Subcutaneous abdominal adipose tissue (tissue), 5 donors: ENCODE measurements around the gene MIA.
"Not testable (repeated sequence)": the region's sequence is repeated elsewhere in the genome, so short reads cannot be mapped to it uniquely, and the experiment has no call there.

Experiments used
- H3K27ac ChIP-seq: one replicate; pipeline ENCODE4 v1.7.0; 2013; ENCODE audit warnings: low read depth, mild to moderate bottlenecking, inconsistent platforms, low read length, moderate library complexity
- H3K27me3 ChIP-seq, 5 donors: one replicate each; pipeline ENCODE4 v1.7.0; 2013; ENCODE audit warnings: low read length in 5 of 5, inconsistent platforms in 1 of 5; ENCODE audit not compliant: control insufficient read depth in 5 of 5, insufficient read depth in 4 of 5
- H3K36me3 ChIP-seq, 5 donors: one replicate each; pipeline ENCODE4 v1.7.0; 2013; ENCODE audit warnings: low read length in 5 of 5; ENCODE audit not compliant: control insufficient read depth in 5 of 5, insufficient read depth in 5 of 5
- H3K4me1 ChIP-seq, 5 donors: one replicate each; pipeline ENCODE4 v1.7.0; 2013; ENCODE audit warnings: low read length in 5 of 5, mild to moderate bottlenecking in 3 of 5, moderate library complexity in 1 of 5; ENCODE audit not compliant: control insufficient read depth in 5 of 5, insufficient read depth in 5 of 5
- H3K4me3 ChIP-seq, 5 donors: one replicate each; pipeline ENCODE4 v1.7.0; 2013; ENCODE audit warnings: low read length in 5 of 5, low read depth in 1 of 5
- H3K9ac ChIP-seq, 5 donors: one replicate each; pipeline ENCODE4 v1.7.0; 2013; ENCODE audit warnings: low read length in 5 of 5, mild to moderate bottlenecking in 4 of 5, moderate library complexity in 3 of 5
- H3K9me3 ChIP-seq, 5 donors: one replicate each; pipeline ENCODE4 v1.7.0; 2013; ENCODE audit warnings: low read length in 5 of 5; ENCODE audit not compliant: control insufficient read depth in 5 of 5
- donor health status: healthy.
- donor health status: healthy.
- donor health status: healthy.
- donor health status: healthy.
- donor health status: healthy.

The MIA gene

GRCh38 chr19:40818480-40819399 is 43.4 kb downstream of the MIA start:
- peak overlapping the region in 1 of 5 donors; percentile 39 for H3K9ac ChIP-seq
- peak overlapping the region; percentile 23 to 61 (median 38) for H3K4me3 ChIP-seq
- H3K27ac ChIP-seq = not testable (repeated sequence)

GRCh38 chr19:40819479-40820234 is 44.3 kb downstream of the MIA start:
- not testable (repeated sequence) for H3K9ac ChIP-seq, H3K27me3 ChIP-seq, H3K36me3 ChIP-seq, H3K9me3 ChIP-seq, H3K4me3 ChIP-seq, H3K27ac ChIP-seq
- H3K4me1 ChIP-seq = peaks cover 8 to 45% (median 43%) of the 10 kb centered on the region in 5 donors

More at GRCh38 chr19:40818480-40819399, 43.4 kb downstream of the MIA start:
- peaks cover 6 to 39% (median 36%) of the 10 kb centered on the region in 5 donors for H3K4me1 ChIP-seq
- not testable (repeated sequence) for H3K36me3 ChIP-seq, H3K27me3 ChIP-seq, H3K9me3 ChIP-seq

GRCh38 chr19:40822161-40822560 is 46.8 kb downstream of the MIA start:
- H3K9ac ChIP-seq = no peak overlapping the region
- H3K9me3 ChIP-seq = peaks cover 0 to 3% (median 0%) of the 10 kb centered on the region in 5 donors
- H3K4me3 ChIP-seq = no peak overlapping the region
- H3K27me3 ChIP-seq = no peaks in the 10 kb centered on the region
- H3K4me1 ChIP-seq = peaks cover 8 to 53% (median 52%) of the 10 kb centered on the region in 5 donors
- H3K27ac ChIP-seq = peak overlapping the region; percentile 73
- peaks cover 0 to 7% (median 6%) of the 10 kb centered on the region in 5 donors for H3K36me3 ChIP-seq

GRCh38 chr19:40822704-40823553 is 47.6 kb downstream of the MIA start:
- Histone ChIP-seq H3K4me1 (peaks cover 8 to 53% (median 51%) of the 10 kb centered on the region in 5 donors), H3K27ac (peak overlapping the region; percentile 73), H3K36me3 (peaks cover 0 to 11% (median 10%) of the 10 kb centered on the region in 5 donors)
- not testable (repeated sequence) for H3K9ac ChIP-seq, H3K27me3 ChIP-seq, H3K4me3 ChIP-seq, H3K9me3 ChIP-seq

GRCh38 chr19:40824916-40825315 is 49.6 kb downstream of the MIA start:
- H3K27me3 ChIP-seq, H3K4me3 ChIP-seq, H3K9me3 ChIP-seq, H3K9ac ChIP-seq: not testable (repeated sequence)
- Histone ChIP-seq H3K27ac (peak overlapping the region; percentile 23), H3K36me3 (peaks cover 0 to 13% (median 10%) of the 10 kb centered on the region in 5 donors), H3K4me1 (peaks cover 5 to 35% (median 33%) of the 10 kb centered on the region in 5 donors)

- not testable (repeated sequence) for H3K9me3 ChIP-seq, H3K4me3 ChIP-seq, H3K9ac ChIP-seq, H3K27ac ChIP-seq, H3K27me3 ChIP-seq
- H3K36me3 ChIP-seq = peaks cover 0 to 13% (median 10%) of the 10 kb centered on the region in 5 donors
- H3K4me1 ChIP-seq = peaks cover 5 to 39% (median 33%) of the 10 kb centered on the region in 5 donors
These were observed 50.3 kb downstream of the MIA start for GRCh38 chr19:40825460-40826095.

- not testable (repeated sequence) for H3K27me3 ChIP-seq, H3K9ac ChIP-seq, H3K9me3 ChIP-seq, H3K4me3 ChIP-seq, H3K27ac ChIP-seq
- peaks cover 5 to 46% (median 36%) of the 10 kb centered on the region in 5 donors for H3K4me1 ChIP-seq
- peaks cover 0 to 13% (median 10%) of the 10 kb centered on the region in 5 donors for H3K36me3 ChIP-seq
These were observed 51.0 kb downstream of the MIA start for GRCh38 chr19:40826312-40826698.

- H3K9ac ChIP-seq, H3K27ac ChIP-seq, H3K9me3 ChIP-seq, H3K27me3 ChIP-seq: not testable (repeated sequence)
- Histone ChIP-seq H3K36me3 (peaks cover 0 to 13% (median 10%) of the 10 kb centered on the region in 5 donors), H3K4me3 (peak overlapping the region in 1 of 5 donors; percentile 15), H3K4me1 (peaks cover 5 to 51% (median 41%) of the 10 kb centered on the region in 5 donors)
These were observed 51.5 kb downstream of the MIA start for GRCh38 chr19:40826699-40827385.
